DMS 273 treated with DMSO at 0.1 percent for 48 hours (cell line): ENCODE results near the gene BHMT2.
A peak's percentile ranks its signal among the peaks of the same experiment; 100 is the strongest.

Experiments
- DNase-seq: peaks from one replicate; lab custom pipeline; 2025; lab: John Stamatoyannopoulos, UW

The BHMT2 gene

DNA sequence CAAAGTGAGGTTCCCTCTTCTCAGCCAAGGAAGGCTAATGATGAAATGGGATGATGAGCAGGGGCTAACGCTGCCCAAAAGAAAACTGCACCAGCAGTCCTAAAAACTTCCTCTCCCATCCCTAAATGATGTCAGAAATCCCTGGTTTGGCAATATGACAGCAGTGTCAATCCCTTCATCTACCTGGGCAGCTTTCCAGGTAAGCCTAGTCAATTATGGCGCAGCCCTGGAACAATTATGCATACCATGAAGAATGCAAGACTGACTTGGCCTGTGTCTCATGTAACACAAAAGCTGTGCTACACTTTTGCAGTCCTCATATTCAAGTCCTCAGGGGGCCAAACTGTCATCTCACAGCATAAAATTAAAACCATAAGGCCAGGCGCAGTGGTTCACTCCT is 7.1 kb upstream of the BHMT2 start:
- DNase-seq, result no peak

DNA sequence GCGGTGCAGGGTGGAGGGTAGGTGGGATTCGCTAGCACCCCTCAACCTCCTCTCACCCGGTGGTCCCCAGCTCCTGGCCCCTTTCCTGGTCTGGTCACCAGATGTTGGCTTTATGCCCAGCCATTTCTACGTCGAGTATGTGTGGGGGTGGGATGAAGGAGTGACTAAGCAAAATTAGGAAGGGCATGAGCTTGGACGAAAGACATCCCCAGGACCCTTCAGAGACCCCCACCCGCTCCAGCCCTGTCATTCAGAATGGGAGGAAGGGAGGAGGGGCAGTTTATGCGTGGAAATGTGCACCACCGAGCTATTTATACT is 742 bp downstream of the BHMT2 start:
- no peak for DNase-seq

DNA sequence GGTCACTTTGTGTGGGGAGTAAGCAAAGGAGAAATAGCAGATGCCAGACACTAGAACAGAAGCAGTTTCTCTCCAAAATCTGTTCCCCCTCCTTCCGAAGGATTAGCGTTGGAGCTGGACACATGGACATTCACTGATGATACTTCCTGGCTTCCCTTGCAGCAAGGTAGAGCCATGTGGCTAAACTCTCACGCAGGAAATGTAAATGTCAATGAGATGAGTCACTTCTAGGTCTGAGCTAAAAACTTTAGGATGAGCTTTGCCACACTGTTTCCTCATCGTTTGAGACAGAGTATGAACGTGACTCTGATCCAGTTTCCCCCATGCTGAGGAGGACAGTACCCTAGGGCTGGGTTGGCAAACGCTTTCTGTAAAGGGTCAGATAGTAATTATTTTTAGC is 5.1 kb downstream of the BHMT2 start:
- DNase-seq, result no peak

- DNase-seq, result no peak
Measured at GRCh38 chr5:79075646-79076426, 6.3 kb downstream of the BHMT2 start.

GRCh38 chr5:79076819-79077218 is 7.3 kb downstream of the BHMT2 start:
- no peak for DNase-seq

DNA sequence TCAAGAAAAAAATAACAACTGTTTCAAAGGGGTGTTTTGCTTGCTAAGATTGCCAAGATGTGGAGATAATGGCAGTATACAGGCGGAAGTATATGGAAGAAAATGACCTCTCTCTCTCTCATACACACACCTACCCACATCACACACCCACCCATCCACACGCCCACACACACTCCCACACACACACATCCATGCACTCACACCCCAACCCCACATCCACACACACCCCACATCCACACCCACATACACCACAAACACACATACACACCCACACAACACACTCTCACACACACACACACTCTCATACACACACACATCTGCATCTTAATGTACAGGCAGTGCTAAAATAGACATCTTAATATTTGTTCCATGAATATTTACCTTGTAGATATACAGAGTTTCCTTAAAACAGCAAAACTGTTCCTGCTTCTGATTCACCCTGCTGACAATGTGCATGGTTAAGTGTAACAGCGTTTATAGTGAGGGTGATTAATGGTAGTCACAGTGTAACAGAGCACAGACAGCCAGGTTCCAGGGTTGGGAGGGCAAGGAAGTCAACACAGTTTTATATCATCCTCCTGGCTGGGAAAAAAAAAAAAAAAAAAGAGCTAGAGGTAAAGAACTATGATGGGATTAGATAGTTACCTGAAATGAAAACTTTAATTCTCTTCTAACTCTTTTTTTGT is 8.3 kb downstream of the BHMT2 start:
- DNase-seq, result no peak

GRCh38 chr5:79080804-79081203 is 11.2 kb downstream of the BHMT2 start:
- DNase-seq, result no peak

GRCh38 chr5:79081779-79082178 is 12.2 kb downstream of the BHMT2 start:
- no peak for DNase-seq

GRCh38 chr5:79086116-79086515 is 16.5 kb downstream of the BHMT2 start:
- DNase-seq, result no peak

DNA sequence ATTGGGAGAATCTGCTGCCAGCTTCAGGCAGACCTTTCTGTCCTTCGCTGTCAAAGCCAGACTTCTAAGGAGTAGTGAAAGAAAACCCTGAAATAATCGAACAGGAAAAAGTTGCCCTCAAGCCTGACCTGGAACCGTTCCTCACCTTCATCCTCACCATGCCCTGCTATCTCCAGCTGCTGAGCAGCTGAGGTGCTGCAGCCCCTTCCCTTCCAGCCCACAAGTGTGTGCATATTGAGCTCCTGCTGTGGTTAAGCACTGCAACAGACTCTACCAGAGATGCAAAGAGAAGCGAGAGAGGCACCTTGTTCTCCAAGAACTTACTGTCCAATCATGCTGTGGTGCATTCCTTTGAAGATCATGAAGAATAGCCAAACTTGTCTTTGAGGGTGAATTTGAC is 18.9 kb downstream of the BHMT2 start:
- no peak for DNase-seq

GRCh38 chr5:79091064-79091463 is 21.5 kb downstream of the BHMT2 start:
- DNase-seq, result no peak

DNA sequence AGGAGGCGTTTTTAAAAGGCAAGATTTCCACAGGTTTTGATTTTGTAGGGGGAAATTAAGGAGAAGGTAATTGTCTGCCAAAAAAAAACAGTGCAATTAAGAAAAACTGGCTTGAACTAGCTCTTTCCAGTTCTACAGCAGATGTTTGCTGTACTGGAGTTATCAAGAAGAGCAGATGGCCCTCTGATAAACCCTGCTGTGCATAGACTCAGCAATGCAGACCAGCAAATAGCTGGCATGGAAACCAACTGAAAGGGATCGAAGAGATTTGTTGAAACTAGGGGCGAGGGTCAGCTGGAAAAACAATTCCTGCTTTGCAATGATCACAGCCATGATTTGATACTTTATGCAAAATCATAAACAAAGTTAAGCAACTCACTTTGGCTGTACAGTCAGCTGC is 24.2 kb downstream of the BHMT2 start:
- peak; percentile 90 for DNase-seq

DNA sequence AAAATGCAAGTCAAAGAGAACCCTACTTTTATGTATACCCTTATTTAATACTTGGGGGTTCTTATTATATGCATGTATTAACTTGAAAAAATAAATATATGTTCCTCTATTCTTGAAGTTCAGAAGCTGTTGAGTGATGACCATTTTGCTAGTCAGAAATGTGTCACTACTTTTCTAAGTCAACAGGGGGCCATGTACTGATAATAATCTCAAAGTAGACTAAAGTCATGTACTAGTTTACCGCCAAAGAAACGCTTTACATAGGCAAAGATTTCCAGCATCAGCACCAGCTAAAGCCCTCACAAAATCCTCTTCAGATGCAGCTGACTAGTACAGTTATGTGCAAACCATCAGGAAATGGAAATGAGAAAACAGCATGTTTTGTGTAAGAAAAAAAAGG is 36.3 kb downstream of the BHMT2 start:
- no peak for DNase-seq

DNA sequence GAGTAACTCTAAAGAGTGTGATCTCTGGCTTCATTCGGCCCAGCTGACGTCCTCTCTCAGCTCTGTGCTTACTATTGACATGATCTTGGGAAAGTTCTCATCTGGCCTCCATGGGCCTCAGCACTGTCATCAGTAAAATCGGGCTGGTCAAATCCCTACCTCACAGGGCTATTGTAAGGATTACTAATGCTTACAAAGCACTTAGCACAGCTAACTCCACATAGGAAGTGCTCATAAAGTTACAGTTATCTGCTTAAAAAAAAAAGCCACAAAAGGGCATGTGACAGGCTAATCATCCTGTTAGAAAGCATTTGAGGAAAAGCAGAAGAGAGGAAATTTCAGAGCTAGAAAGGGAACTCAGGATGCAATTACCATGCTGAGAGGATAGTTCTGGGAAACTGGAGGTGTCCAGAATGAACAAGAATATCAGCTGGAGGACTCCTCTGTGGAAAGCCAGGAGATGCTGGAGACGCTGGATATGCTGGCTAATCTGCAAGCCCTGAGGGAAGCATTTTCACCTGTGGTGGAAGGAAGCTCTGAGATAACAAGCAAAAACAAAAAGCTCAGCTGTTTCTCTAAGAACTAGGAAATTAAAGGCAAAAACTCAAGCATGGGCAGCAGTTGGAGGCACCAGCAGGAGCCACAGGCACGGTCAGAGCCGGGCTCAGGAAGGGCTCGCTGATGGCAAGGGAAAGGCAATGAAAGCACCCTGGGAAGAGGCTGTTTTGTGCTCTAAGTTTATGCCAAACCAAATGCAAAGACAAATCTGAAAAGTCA is 37.6 kb downstream of the BHMT2 start:
- DNase-seq, result no peak

GRCh38 chr5:79108086-79108485 is 38.5 kb downstream of the BHMT2 start:
- DNase-seq, result no peak

DNA sequence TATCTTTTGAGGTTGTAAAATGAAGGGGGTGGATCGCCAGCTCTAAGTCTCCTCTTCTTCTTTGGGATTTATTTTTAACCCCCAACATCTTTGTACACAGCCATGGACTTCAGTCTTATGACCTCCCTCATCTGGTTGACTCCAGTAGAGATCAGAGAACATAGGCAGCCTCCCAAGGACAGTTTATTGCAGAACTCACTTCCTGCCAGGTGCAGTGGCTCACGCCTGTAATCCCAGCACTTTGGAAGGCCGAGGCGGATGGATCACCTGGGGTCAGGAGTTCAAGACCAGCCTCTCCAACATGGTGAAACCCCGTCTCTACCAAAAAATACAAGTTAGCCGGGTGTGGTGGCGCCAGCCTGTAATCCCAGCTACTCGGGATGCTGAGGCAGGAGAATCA is 39.2 kb downstream of the BHMT2 start:
- no peak for DNase-seq

DNA sequence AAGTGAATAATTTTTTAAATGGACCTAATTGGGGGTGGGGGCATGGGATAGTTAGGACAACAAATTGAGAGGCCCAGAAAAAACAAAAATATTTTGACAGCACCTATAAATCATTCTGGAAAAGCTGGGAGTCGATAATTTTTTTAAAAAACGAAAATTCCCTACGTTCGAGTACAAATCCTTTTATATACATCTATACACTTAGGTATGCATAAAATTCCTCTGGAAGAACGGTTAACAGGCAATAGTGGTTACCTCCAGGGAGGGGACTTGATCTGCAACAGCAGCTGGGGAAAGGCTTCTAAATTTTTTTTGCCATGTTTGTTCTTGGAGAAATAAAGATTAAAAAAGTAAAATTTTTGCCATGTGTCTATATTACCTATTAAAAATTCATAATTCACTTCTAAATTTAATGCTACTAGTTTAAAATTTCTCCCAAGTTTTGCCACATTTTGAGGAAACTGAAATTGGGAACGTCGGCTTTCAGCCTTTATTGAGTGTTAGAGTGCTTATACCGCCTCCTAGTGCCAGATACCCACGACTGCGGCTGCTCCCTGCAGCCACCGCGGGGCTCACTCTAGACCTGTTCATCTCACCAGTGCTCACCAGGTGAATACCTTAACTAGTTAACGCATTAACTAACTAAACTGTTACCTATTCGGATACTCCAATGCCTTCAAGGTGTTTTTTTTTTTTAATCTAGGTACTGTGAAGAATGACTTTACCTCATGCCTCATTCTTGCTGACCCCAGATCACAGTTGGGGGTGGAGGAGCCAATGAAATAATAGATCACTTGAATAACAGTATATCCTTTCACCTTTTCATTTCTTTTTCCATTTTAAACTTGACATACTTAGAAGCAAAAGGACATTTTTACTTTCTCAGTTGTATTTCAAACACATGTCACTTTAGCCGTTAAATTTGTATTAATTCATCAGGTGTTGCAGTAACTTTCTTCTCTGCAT is 40.2 kb downstream of the BHMT2 start:
- DNase-seq, result no peak

DNA sequence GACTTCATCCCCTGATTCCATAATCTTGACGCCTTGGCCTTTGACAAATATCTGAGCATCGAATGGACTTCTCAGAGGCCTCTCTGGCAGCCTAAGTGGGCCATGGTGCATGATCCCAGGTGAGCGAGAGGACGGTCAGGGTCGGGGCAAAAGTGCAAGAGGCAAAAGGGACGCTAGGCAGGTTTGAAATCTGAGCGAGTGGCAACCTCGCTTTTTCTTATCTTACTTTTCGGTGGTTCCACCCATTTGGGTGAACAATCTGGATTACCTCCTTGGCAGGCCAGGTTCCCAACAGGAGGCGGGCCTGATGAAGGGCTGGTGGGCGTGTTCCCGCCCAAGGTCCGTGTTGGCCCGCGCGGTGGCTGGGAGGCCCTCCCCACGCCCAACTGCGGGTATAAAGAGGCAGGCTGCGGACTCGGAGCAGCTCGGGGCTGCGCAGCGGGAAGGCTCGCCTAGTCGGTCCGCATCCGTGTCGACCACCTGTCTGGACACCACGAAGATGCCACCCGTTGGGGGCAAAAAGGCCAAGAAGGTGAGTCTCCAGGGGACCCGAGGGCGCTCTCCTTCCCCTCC is 41.9 kb downstream of the BHMT2 start, which contains the start of gene BHMT:
Gene BHMT (plus strand): TSS at position 423 of the 573 bp plus-strand sequence. CDS start 77 bp downstream, at position 500.
- DNase-seq, result no peak

- DNase-seq, result no peak
Measured at GRCh38 chr5:79111960-79112702, 42.6 kb downstream of the BHMT2 start.

DNA sequence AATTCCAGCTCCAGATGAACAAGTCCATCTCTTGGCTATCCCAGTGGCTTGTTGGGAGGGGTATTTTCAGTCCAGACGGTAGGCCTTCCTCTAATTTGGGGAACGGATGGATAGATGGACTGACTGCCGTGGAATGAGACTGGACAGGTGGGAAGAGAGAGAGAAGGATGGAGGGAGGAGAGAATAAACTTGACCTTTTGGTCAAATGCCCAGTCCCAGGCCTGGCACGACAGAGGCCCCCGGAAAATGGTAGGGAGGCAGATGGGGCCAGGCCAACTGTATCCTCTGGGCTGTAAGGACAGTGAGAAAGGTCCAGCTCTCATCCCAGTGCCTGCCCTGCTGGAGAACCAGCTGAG is 43.1 kb downstream of the BHMT2 start:
- no peak for DNase-seq

DNA sequence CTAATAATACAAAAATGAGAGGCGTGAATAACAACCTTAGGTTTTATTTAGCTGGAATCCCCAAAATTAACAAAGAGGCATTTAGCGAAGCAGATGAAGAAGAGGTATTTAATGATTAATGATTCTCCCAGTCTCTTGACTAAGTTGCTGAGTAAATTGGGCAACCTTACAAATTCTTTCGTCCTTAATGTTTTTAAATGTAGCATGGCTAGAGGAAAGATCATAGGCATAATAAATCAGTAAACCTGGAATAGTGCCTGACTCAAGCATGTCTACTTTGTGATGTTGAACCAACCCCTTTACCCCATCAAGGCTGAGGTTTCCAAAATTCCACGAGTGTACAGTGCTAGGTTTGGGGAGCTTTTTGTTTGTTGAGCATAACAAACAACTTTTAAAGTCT is 49.9 kb downstream of the BHMT2 start:
- no peak for DNase-seq
